HG03135 (cell line): ENCODE data around the gene C1orf167.

ENCODE experiments used
- ATAC-seq: cut with Tn5 transposase; IDR thresholded peaks from one replicate; pipeline ENCODE4 v1.9.1; 2021; ENCODE audit warnings: mild to moderate bottlenecking, moderate library complexity; ENCODE audit not compliant: unreplicated experiment

The C1orf167 gene

DNA sequence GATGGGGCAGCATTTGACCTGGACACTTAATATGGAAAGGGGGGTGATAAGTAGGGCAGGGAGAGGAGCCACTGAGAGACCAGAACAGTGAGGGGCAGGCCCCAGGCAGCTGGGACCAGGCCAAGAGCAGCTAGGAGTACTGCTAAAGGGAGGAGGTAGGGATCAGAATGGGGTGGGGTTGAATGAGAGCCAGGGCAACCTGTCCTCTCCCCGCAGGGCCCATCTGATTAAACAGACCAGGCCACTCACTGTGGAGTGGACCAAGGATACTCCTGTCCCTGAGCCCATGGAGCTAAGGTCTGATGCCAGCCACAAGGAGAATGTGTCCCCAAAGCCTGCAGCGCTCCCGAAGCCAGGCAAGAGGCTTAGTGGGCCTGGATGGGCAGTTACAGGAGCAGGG is 2.1 kb downstream of the C1orf167 start:
- ATAC-seq, result no peak

DNA sequence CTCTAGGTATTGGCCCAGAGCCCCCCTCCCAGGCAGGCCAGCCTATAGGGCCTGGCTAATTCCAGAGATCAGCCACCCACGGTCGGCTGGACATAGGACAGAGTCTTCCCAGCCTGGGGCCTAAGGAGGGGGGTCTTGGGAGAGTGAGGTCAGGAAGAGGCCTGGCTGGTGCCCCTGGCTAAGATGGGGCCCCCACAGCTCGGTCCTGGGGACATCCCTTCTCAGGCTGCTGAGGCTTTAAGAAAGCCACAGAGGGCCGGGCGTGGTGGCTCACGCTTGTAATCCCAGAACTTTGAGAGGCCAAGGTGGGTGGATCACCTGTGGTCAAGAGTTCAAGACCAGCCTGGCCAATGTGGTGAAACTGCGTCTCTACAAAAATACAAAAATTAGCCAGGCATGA is 2.5 kb downstream of the C1orf167 start:
- no peak for ATAC-seq

DNA sequence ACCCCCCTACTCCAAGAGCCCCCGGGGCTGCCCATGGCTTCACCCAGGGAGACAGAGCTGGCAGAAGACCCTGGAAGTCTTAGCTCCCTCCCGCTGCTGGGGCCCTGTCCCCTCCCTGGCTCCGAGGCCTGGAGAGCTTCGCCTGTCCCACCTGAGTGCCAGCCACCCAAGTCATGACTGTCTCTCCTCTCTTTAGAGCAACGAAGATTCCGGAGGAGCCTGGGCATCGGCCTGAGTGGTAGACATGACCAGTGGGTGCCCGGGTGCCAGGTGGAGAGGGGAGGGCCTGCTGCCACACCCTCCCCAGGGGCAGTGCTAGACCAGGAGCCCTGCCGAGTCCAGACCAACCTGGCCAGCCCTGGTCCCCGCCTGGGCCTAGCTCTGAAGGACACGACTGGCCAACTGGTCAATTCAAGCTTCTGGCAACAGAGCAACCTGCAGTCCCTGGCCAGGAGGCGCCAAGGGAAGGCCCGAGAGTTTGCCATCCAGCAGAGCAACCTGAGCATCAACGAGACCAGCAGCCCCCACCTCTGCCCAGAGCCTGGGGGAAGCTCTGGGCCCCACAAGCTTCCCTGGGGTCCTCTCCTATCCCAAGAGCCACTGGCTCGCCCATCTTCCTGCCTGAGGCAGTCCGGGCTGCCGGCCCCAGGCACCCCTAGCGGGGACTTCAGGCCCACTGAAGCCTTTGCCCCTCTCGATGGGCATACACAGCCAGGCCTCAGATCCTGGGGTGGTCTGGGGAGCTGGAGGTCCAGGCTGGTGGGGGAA is 3.9 kb downstream of the C1orf167 start:
- no peak for ATAC-seq

DNA sequence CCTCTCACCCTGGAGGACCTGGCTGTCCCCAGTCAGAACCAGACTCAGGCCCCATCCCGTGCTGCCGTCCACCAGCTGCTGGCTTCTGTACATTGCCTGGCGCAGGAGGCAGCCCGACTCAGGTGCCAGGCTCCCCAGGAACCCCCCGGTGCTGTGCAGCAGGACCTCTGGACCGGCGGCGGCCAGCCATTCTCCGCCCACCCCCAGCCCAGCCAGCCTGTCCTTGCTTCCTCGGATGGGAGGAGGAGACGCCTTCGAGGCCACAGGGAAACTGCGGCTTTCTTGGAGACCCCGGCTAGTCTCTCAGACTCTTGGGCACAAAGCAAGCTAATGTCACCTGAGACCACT is 4.4 kb downstream of the C1orf167 start:
- no peak for ATAC-seq

DNA sequence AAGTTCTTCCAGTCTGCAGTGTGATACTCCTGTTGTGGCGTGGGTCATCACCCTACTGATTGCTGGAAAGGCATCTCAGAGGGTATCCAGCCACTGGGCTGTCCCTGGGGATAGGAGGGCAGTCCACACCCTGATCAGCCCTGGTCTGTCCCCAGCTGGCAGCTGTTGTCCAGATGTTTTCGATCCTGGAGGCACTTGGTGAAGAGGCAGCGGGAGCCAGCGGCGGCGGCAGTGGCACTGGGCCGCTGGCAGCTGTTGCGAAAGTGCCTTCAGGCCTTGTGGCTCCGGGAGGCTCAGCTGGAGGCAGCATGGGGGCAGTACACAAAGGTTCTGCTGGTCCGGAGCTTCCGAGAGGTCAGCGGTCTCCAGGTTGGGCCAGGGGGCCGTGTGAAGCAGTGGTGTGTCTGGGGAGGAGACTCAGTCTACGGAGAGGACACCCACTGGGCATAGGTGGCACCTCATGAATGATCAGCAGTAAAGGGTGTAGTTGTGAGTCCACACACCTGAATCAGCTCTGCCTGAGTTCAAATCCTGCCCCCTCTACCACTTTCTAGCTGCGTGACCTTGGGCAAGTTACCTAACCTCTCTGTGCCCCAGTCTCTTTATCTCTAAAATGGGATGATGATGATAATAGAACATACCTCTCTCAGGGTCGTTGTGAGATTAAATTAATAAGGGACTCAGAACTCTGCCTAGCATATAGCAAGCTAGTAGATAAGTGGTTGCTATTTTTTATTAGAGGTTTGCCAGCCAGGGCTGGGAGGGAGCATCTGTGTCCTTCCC is 6.1 kb downstream of the C1orf167 start:
- no peak for ATAC-seq

DNA sequence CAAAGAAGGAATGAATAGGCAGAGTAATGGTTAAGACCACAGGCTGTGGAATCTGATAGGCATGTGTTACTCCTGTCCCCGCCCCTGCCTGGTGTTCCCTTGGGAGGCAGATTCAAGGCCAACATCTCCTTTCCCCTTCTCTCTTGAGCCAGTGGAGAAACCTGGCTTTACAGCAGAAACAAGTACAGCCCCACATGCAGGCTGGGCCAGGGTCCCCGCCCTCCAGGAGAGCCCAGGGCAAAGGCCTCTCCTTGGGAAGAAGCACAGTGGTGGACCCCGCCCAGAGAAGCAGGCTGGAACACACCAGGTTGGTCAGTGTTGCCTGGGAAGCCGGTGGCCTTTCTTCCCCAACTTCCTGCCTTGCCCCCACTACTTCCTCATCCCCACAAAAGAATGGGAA is 6.8 kb downstream of the C1orf167 start:
- ATAC-seq, result no peak

DNA sequence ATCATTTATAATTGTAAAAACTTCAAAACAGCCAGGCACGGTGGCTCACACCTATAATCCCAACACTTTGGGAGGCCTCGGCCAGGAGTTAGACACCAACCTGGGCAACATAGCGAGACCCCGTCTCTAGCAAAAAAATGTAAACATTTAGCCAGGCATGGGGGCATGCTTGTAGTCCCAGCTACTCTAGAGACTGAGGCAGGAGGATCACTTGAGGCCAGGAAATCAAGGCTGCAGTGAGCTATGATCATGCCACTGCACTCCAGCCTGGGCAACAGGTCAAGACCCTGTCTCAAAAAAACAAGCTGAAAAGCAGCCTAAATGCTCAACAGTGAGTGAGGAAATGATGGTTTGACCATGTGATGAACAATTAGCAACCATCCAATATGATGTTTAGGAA is 7.3 kb downstream of the C1orf167 start:
- ATAC-seq, result no peak

DNA sequence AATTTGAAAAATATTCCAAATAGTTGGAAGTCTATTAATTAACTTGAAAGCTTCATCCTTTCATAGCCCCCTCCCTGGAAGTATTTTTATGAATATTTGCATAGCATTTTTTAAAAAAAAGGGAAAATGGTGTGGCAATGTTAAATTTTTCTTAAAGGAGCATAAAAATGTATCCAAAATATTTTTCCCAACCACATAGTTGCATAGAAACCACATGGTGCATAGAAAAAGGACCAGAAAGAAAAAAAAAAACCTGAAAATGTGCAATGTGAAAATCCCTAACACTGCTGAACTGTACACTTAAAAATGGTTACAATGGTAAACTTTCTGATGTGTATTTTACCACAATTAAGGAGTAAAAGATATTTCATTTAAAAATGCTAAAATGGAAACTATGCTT is 8.0 kb downstream of the C1orf167 start:
- no peak for ATAC-seq

DNA sequence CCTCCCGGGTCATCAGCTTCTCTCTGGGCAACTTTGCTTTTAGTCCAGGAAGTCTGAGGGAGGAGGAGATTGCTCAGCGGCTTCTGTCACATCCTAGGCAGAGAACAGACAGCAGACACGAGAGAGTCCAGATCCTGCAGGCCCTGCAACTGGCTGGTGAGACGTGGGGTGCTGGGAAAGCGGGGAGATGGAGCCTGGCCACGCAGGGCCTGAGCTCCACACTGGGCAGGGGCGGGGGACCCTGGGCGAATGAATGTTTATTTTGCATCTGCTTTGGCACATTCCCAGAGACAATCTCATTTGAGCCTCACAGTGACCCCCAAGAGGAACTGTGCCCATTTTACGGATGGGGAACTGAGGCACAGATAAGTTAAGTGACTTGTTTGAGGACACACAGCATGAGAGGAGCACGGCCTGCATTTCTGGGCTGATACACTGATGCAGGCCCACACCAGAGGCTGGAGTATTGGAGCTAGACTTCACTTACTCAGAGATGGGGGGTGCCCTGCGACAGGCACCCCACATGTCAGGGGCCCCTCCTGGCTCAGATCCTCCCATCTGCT is 9.6 kb downstream of the C1orf167 start:
- ATAC-seq, result no peak

DNA sequence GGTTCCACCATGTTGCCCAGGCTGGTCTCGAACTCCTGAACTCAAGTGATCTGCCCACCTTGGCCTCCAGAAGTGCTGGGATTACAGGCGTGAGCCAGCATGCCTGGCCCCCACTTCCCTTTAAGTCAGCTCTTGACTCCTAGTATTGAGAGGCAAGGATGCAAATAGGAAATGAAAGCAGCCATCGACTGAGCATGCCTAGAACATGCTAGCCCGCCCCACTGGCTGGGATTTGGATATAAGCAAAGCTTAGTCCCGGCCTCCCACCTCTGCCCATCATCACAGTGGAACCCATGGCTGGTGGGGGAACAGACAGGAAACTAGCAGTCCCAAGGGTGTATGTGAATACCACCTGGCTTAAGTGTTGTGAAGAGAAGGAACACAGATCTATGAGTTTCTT is 10.5 kb downstream of the C1orf167 start:
- no peak for ATAC-seq

DNA sequence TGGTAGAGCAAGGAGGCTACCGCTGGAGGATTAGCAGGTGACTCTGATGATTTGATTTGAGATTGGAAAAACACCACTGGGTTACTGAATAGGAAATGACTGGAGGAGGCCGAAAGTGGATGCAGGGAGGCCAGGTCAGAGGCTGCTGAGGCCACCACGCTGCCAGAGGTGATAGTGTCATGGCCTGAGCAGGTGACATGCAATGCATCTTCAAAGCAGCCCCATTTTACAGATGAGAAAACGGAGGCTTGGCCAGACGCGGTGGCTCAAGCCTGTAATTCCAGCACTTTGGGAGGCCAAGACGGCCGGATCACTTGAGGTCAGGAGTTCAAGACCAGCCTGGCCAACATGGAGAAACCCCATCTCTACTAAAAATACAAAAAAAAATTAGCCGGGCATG is 12.8 kb downstream of the C1orf167 start:
- no peak for ATAC-seq

DNA sequence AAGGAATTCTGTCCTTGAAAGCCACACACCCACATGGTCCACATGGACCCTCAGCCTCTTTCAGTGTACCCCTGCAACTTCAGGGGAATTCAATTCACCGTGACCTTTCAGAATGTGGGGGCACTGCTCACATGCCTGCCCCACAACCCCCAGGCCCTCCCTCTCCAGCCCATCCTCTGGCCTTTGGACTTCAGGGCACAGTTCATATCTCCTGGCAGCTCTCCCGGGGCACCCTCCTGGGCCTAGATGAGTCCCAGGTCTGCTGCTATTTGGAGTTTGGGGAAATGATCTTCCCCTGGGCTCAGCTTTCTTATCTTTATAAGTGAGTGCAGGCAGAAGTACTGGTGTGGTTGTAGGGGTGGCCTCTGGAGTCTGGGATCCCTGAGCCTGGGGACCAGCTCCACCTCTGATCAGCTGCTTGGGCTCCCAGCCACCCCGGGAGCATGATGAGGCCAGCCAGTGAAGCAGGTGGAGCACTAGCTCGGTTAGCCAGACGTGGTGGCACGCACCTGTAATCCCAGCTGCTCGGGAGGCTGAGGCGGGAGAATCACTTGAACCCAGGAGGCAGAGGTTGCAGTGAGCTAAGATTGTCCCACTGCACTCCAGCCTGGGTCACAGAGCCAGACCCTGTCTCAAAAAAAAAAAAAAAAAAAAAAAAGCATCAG is 15.8 kb downstream of the C1orf167 start:
- no peak for ATAC-seq

DNA sequence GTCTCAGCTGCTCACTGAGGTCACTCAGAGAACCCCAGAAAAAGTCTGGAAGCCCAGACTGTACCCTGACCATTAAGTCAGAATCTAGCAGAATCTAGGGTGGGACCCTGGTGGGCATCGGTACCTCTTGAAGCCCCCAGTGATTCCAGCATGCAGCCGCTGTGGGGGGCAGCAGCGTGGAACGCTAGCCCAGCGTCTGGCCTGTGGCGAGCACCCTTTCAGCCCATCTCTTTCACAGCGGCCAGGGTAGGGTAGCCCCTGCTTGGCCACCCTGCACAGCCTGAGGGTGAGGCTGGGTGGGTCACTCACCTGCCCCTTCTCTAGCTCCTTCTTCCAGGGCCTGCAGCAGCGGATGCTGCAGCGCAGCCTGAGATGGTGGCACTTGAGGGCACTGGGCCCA is 16.3 kb downstream of the C1orf167 start:
- ATAC-seq, result no peak

DNA sequence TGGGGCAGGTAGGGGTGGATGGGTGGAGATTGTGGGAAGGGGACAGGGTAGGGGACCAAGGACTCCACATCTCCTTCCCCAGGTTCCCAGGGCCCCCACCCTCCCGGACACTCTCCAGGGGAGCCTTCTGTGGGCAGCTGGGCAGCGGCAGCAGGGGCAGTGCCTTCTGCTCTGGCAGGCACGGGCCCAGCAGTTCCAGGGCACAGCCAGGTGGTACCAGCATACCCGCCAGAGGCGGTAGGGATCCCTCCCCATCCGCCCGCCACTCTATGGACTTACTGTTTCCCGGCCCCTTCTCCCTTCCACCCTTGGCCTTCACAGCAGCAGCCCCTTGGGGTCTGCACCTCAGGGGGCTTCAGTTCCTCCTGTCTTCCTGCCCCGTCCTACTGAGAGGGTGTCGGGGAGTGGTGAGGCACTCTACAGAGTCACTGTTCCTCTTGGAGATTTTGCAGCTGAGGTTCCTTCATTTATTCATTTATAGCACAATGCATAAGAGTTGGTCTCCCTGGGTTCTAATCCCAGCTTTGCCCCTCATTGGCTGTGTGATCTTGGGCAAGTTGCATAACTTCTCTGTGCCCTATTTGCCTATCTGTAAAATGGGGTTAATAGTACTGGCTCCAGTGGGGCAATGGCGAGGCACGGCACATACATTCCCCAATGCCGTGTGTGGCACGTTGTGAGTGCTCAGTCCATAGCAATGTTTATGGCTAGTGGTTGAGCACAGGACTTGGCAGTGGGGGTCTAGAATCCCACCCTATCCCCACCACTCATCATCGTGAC is 17.0 kb downstream of the C1orf167 start:
- no peak for ATAC-seq

DNA sequence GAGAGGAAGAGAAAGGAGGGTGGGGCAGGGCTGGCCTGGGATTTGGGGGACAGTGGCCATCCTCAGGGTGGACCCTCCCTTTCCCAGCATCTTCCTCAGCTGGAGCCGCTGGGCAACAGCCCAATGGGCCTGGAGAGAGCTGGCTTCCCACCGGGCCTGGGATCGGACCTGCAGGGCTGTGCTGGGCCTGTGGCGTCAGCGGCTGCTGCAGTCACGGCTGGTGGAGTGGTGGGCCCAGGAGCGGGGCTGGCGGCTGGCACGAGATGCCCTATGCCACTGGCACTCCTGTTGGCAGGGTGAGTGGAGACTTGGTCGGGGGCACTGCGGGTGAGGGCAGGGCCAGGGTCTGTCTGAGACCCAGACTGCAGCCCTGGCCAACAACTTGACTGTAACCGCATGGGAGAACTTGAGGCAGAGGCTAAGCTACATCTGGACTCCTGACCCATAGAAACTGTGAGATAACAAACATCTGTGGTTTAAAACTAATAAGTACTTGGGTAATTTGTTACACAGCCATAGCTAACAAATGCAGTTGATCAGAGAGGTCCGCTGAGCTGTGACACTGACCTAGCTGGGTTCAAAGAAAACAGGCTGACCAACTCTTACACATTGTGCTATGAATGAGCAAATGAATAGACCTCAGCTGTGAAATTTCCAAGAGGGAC is 17.9 kb downstream of the C1orf167 start:
- no peak for ATAC-seq

DNA sequence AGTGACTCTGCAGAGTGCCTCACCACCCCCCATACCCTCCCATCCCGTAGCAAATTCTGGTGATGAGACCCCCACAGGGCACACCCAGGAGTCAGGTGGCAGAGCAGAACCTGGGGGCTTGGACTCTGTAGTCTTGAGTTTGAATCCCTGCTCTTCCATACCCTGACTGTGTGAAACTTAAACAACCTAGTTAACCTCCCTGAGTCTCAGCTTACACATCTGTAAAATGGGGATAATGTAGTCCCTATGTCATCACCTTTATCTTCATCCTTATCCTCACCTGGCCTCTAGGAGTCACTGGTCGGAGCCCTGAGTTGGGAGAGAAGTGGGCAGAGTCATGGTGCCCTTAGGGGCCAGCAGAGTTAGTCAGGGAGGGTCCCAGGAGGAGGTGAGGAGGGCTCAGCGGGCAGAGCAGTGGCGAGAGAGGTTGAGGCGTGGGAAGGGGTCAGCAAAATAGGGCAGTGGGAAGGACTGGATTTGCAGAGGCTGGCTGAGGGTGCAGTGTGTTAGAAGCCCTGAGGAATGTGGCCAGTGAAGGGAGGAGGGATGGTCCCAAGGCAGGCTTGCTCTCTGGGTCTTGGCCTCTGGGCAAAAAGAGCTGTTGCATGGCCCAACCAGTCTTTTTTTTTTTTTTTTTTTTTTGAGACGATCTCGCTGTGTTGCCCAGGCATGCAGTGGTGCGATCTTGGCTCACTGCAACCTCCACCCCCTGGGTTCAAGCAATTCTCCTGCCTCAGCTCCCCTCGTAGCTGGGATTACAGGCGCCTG is 18.6 kb downstream of the C1orf167 start:
- ATAC-seq, result no peak

DNA sequence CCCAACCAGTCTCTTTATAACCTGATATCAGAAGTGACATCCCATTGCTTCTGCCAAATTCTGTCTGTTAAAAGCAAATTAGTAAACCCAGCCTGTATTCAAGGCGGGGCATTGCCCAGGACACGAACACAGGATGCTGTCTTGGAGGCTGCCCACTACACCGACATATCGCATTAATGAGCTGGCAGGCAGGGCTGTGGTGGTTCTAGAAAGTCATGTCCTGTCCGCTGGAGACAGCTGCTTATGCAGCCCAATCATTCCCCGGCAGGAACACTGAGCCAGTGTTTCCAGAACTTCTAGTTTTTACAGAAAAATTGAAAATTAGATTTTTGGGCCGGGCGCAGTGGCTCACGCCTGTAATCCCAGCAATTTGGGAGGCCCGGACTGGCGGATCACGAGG is 19.3 kb downstream of the C1orf167 start:
- no peak for ATAC-seq

DNA sequence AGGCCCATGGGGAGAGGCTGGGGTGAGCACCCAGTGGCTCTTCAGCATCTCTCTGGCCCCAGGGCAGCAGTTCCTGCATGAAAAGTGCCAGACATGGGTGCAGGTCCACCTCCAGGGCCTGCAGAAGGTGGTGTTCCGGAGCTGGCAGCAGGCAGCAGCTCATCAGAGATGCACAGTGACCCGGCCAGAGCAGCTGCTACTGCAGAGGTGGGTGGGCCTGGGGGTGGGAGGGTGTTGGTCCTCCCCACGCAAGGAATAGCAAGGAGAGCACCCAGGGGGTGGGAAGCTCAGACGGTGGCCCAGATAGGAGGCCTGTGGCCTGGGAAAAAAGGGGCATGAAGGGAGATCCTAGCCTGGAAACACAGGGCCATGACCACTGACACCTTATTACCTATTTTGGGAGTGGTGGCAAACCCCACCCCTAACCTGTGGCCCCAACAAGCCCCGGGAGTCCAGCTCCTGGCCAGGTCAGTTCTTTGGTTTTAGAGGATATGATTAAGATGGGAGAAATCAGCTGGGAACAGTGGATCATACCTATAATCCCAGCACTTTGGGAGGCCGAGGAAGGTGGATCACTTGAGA is 20.2 kb downstream of the C1orf167 start:
- no peak for ATAC-seq

DNA sequence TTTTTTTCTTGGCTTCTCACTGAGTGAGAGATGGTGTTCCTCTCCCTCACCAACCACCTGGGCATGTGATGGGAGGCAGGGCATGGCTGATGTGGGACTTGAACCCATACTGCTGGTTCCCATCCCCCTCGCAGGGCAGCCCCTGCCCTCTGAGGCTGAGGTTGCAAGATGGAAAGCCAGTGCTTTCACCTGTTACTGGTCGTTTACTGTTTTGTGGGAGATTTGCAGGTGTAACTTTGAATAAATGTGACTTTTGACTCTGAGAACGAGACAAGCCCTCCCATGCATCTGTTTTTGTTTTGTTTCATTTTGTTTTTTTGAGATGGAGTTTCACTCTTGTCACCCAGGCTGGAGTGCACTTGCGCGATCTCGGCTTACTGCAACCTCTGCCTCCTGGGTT is 21.6 kb downstream of the C1orf167 start:
- ATAC-seq, result no peak
